Fibroblast of skin of left quadriceps (primary cell): ENCODE measurements around the gene KRT78.

Source experiments
- DNase-seq, 2 experiments: peaks; one replicate each; pipeline ENCODE4 v3.0.0-alpha.2; 2013; ENCODE audit warnings: low read depth in 2 of 2

The KRT78 gene

DNA sequence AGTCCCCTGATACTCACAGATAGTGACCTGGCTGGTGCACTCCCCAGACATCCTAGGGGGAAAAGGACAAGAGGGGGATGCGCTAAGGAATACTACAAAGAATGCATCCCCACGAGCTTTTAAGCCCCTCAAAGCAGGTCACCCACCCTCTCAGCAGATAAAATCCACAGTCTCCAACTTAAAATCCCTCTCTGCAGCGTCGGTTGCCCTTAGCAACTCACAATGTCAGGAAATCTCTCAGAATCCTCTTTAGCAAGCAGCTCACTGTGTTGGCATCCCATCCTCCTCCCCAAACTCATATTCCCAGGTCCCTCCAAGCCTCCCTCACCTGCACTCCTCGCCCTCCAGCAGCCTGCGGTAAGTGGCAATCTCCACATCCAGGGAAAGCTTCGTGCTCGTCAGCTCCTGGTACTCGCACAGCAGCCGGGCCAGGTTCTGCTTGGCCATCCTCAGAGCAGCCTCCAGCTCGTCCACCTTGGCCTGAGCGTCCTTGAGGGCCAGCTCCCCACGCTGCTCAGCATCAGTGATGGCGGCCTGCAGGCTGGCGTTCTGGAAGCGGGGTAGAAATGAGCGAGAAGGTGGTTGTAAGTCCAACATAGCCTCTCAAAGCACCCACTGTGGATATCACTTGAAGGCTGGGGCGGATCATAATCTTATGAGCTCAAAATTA lies 9.2 kb downstream of the KRT78 start:
- DNase-seq: no peak

DNA sequence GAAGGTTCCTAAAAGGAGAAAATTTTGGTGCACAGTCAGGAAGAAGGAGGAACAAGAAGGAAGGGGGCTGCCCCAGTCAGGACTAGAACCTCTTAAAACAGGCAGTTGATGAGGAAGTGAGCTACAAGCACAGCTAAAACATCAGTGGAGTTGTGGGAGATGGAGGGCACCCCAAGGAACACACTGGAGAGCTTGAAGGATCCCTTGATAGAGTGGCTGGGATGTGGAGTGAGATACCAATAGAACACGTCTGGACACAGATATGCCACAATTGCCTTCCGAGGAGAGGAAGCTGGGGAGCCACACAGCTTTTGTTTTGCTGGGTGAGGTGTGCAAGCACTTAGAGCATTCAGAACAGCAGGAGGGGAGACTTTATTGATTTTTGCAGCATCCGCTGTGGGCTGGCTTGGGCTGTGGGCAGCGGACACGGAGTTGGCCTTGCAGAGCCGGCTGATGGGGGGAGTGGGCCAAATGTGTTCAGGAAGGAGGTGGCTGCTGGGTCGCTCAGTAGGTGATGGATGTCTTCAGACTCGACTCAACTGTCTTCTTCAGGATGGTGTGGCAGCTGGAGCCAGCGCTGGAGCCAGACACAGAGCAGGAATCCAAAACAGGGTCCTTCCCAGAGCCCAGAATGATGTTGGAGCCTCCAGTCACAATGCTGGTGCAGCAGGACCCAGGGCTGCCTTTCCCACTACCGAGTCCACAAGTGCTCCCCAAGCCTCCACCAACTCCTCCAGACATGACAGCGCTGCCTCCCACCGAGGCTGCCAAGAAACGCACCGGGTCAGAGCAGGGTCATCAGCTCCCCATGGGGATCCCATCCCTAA lies 10.0 kb downstream of the KRT78 start:
- no peak for DNase-seq

GRCh38 chr12:52837781-52838608 lies 10.8 kb downstream of the KRT78 start:
- DNase-seq: no peak

GRCh38 chr12:52837413-52837741 lies 11.4 kb downstream of the KRT78 start:
- peak in 1 of 2 experiments; percentile 12 for DNase-seq

- DNase-seq: no peak
Observed at GRCh38 chr12:52836491-52837412, 12.0 kb downstream of the KRT78 start.

GRCh38 chr12:52836042-52836466 lies 12.7 kb downstream of the KRT78 start:
- no peak for DNase-seq

GRCh38 chr12:52835271-52836041 lies 13.3 kb downstream of the KRT78 start:
- no peak for DNase-seq

- DNase-seq: no peak
Observed at GRCh38 chr12:52834727-52835001, 14.1 kb downstream of the KRT78 start.

DNA sequence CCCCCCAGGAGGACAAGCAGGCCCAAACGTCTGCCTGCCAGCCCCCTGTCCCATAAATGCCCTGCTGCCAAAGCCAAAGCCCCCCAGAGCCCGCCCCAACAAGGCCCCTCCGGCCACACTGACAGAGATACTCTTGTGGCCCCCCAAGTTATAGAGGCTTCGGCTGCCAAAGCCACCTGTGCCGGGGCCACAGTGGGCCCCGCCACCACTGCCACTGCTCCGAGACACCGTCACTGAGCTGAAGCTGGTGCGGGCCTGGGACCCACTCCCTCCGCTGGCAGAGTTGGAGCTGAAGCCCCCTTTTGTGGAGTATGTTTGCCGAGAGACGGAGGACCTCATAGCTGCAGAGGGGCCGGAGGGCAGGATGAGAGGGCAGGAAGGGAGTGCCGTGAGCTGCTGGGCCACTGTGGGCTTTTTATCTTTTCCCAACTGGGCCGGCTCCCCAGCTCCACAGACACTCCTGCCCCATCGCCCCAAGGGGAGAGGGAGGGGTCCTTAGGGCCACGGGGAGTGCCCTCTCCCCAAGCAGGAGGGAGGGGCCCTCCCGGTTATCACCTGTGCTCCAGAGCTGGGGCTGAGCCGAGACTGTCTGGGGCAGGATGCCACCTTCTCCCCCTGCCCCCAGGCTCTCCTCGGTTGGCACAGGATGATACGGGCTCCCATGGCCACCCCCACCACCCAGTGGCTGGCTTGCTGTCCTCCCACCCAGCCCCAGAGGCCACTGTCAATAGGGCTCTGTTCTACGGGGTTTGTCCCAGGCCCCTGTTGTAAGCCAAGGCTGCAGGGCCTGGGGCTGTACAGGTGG lies 14.7 kb downstream of the KRT78 start, which contains the start of gene KRT79:
Gene KRT79, minus strand, starts transcription at position 390 of the 805 bp plus-strand sequence. Its CDS starts 51 bp downstream, at position 339.
- DNase-seq: no peak

DNA sequence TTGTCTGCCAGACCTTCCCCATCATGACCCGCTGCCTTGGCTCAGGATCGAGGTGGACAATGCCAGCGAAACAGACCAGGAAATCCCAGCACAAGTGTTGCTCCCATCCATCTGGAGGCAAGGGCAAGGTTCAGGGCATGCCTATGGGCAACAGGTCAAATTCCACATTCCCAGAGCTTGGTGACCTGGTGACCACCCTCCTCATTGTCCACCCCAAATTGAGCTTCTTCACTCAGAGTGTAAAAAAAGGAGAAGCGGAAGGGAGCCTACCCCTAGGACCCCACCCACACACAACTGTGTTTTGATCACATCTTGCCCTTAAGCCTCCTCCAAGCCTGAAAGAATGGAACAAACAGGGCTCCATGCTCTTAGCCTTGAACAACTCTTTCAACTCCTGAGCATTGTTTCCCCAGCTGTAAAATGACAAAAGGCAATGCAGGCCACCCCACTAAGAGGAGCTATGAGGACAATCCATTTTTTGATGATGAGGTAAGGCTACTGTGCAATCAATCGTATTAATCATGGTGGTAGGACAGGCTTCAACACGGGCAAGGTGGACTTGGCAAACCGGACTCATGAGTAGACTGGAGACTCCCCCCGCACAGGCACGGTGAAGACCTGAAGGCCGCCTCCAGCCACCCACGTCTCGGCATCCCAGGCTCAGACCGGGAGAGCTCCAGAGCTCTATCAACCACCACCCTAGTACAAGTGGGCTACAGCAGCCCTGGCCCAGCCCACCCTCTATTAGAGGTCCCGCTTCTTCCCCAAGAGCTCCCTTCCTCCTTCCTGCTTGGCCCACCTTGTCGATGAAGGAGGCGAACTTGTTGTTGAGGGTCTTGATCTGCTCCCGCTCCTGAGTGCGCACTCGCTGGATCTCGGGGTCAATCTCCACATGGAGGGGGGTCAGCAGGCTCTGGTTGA lies 15.5 kb downstream of the KRT78 start:
- DNase-seq: no peak

GRCh38 chr12:52832451-52832850 lies 16.3 kb downstream of the KRT78 start:
- no peak for DNase-seq

DNA sequence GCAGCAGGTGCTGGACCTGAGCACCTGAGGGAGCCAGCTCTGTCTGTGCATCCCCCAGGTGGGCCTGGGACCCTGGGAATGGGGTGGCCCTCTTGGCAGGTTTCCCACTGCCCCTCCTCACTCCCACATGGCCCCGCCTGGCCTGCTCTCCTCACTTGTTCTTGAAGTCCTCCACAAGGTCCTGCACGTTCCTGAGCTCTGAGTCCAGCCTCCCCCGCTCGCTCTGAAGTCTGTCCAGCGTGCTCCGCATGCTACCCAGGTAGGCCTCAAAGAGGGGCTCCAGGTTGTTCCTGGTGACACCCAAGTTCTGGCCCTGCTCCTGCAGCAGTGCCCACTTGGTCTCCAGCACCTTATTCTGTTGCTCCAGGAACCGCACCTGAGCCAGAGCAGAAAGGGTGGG lies 17.5 kb downstream of the KRT78 start:
- no peak for DNase-seq

- DNase-seq: no peak
Observed at GRCh38 chr12:52829986-52830770, 18.6 kb downstream of the KRT78 start.

DNA sequence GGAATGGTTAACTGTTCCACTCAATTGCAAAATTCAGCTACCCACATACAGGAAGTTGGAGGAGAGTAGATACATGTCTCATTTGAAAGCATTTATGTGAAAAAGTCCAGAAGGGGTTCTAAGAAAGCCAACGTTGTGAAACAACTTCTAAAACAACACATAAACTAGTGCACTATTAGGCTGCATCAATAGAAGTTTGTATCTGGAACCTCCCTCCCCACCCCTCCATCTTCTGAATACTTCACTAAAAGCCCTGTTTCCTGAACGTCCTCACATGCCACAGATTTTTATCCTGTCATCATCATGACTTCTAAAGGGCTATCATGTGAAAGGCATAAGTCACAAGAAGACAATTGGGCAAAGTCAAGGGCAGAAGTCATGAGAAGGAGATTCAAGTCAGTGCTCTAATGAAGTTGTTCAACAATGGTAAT lies 20.2 kb downstream of the KRT78 start:
- no peak for DNase-seq

- DNase-seq: no peak
Observed at GRCh38 chr12:52828156-52828555, 20.6 kb downstream of the KRT78 start.

DNA sequence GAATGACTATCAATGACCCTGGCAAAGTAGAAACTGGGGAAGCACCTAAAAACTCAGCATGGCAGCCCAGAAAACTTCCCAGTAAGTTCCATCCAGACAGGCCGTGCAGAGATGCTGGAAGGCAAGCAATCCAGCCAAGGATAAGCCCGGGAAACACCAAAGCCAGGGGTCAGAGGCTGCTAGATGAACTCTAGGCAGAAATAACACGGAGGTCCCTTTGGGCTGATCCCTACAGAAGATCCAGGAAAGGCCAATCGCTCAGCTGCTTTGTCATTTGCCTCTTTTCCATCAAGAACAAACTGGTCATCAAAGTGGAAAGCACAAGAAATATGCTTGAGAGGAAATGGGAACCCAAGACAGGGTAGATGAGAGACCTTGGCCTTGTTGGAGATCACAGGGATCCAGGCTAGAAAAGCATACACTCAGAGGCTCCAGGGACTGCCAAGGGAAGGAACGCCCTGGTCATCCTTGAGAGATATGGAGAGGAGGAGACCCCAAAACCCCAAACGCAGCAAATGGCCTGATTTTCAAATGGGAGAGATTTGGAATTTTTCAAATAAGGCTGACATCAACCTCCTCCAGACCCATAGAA lies 21.2 kb downstream of the KRT78 start:
- DNase-seq: no peak
